IgD-negative memory B cell (primary cell): ENCODE measurements around the gene ABCA2. TPM values are rescaled to one million over a fixed set of nuclear protein-coding genes. Genes with fewer than 3 reads are reported as not detected.
A peak's percentile ranks its signal among the peaks of the same experiment; 100 is the strongest.
"Not testable (repeated sequence)": the region's sequence is repeated elsewhere in the genome, so short reads cannot be mapped to it uniquely, and the experiment has no call there.

Experiments used
- H3K27ac Mint-ChIP-seq, 3 donors: one replicate each; pipeline ENCODE4 v1.8.0; 2020 to 2022; ENCODE audit warnings: mild to moderate bottlenecking in 3 of 3, mixed read lengths in 3 of 3, moderate library complexity in 1 of 3
- H3K27me3 Mint-ChIP-seq: one replicate; pipeline ENCODE4 v1.8.0; 2021; ENCODE audit warnings: mixed read lengths
- H3K36me3 Mint-ChIP-seq: one replicate; pipeline ENCODE4 v1.8.0; 2020; ENCODE audit warnings: mild to moderate bottlenecking, mixed read lengths
- H3K4me1 Mint-ChIP-seq, 3 donors: one replicate each; pipeline ENCODE4 v1.8.0; 2020 to 2022; ENCODE audit warnings: mixed read lengths in 3 of 3, mild to moderate bottlenecking in 1 of 3
- H3K4me3 Mint-ChIP-seq, 4 donors: one replicate each; pipeline ENCODE4 v1.8.0; 2020 to 2022; ENCODE audit warnings: mild to moderate bottlenecking in 4 of 4, mixed read lengths in 4 of 4, moderate library complexity in 3 of 4
- H3K9me3 Mint-ChIP-seq, 3 donors: one replicate each; pipeline ENCODE4 v1.8.0; 2020 to 2021; ENCODE audit warnings: mixed read lengths in 3 of 3, mild to moderate bottlenecking in 1 of 3
- polyA plus RNA-seq: library from polyadenylated mRNA; unstranded; fragments of 300-500 nt; fragmentation: Illumina TruSeq; gene quantifications from one replicate; pipeline ENCODE4 v1.2.3, GENCODE V29; 2021

Gene ABCA2
- polyA plus RNA-seq, 1 donor from 2014 or later = 3.9 TPM

DNA sequence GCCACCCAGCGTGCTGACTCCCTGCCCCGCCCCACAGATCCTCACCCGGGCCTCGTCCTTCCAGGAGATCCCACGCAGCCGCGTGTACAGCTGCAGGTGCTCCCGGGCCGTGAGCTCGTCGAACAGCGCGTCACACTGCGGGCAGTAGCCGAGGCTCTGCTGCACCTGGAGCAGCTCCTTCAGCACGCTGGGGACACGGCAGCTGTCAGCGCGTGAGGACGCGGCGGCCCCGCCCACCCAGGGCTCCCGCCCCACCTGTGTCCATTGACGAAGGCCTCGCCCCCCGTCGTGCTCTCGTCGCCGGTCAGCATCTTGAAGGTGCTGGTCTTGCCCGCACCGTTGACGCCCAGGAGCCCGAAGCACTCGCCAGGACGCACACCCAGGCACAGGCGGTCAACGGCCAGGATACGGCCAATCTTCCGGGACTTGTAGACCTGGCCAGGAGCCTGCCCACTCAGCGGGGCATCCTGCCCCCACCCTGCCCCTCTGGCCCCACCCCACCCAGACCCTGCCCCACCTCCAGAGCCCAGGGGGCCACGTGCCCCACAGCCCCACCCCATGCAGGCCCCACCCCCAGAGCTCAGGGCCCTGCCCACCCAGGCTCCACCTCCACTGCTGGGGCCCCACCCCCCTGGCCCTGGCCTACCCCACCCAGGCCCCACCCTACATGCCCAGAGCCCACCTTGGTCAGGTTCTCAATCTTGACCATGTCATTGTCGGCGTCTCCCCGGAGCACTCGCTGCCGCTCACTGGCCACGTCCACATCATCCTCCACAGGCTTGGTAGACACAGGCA lies 17.9 kb downstream of the ABCA2 start:
- Mint-ChIP-seq H3K36me3 (no peaks in the 10 kb centered on the region), H3K4me1 (no peaks in the 10 kb centered on the region), H3K4me3 (no peak overlapping the region), H3K9me3 (no peaks in the 10 kb centered on the region), H3K27ac (no peak overlapping the region), H3K27me3 (peaks cover 3% of the 10 kb centered on the region)

DNA sequence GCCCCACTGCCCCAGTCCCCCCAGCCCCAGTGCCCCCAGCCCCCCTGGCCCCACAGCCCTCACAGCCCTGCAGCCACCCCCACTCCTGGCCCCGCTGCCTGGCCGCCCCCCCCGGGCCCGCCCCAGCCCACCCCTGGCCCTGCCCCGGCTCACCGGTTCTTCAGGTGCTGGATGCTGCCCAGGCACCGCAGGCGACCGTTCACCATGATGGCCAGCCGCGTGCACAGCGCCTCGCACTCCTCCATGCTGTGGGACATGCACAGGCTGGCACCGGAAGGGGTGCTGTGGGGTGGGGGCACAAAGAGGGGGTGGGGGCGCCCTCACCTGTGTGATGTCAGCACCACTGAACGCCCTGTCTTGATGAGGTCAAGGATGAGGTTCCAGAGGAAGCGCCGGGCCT lies 18.8 kb downstream of the ABCA2 start:
- Mint-ChIP-seq H3K4me3 (no peak overlapping the region), H3K27ac (no peak overlapping the region), H3K9me3 (peaks cover 0 to 1% (median 0%) of the 10 kb centered on the region in 3 donors), H3K4me1 (no peaks in the 10 kb centered on the region), H3K36me3 (no peaks in the 10 kb centered on the region), H3K27me3 (peaks cover 3% of the 10 kb centered on the region)

DNA sequence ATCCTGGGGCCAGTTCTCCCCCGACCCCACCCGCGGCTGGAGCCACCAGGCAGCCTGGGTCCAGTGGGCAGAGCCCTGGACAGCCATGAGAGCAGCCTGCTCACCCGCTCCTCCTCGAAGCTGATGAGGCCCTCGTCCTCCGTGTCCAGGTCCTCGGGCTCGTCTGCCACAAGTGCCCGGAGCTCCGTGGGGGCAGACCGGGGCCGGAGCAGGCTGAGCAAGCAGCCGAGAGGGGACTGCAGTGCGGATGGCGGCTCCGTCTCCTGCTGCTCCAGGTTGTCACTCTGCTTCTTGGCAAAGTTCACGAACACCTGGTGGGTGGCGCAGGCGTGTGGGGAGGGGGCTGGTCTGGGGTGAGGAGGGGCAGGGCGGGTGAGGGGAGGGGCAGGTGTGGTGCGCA lies 19.7 kb downstream of the ABCA2 start:
- Mint-ChIP-seq H3K27ac (no peak overlapping the region), H3K36me3 (no peaks in the 10 kb centered on the region), H3K27me3 (peaks cover 3% of the 10 kb centered on the region), H3K4me3 (no peak overlapping the region), H3K4me1 (no peaks in the 10 kb centered on the region), H3K9me3 (peaks cover 0 to 1% (median 0%) of the 10 kb centered on the region in 3 donors)

DNA sequence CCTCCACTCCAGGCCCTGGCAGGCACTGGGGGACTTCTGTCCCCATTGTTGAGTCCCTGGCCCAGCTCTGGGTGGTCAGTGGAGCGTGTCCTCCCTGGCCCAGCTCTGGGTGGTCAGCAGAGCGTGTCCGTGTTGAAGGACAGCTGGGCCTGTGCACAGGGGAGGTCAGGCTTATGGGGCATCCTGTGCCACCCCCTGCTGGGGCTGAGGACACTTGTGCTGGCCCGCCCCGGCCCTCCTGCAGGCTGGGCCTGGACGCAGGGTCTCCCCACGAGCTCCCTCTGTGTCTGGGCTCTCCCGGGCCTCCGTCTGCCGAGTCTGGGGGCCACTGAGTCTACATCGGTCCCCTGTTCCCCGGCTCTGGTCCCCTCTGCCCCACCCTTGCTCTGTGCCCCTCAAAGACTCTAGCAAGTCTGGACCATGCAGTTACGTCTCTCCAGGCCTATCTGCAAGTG lies 20.2 kb downstream of the ABCA2 start:
- Mint-ChIP-seq H3K9me3 (peaks cover 0 to 1% (median 0%) of the 10 kb centered on the region in 3 donors), H3K36me3 (no peaks in the 10 kb centered on the region), H3K27me3 (peaks cover 3% of the 10 kb centered on the region), H3K4me3 (no peak overlapping the region), H3K27ac (no peak overlapping the region), H3K4me1 (no peaks in the 10 kb centered on the region)

DNA sequence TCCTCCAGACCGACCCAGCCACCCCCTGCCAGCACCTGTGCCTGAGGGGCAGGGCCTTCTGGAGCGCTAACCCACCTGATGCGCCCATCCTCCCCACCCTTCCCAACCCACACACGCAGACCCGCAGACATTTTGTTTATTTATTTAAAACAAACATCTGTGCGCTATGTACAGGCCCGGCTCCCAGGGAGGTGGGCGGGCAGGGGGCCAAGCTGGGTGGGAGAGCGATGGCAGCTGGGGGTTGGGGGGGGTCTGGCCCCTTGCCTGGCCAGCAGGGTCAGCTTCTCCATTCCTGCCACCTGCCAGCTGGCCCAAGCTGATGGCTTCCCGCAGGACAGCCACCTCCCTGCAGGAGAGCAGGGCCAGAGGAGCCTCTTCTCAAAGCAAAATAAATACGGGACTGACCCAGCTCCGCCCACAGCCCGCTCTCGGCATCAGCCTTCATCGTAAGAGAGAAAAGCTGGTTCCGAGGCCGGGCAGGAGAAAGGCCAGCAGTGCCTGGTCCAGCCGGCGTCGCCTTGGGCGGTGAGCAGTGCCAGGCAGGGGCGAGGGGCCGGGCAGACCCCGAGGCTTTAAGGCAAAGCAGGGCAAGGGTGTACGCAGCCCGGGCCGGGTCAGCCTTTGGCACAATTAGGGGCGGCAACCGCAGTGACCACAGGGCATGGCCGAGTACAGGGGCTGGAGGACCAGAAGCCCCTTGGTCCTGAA lies 20.8 kb downstream of the ABCA2 start:
- Mint-ChIP-seq H3K4me1 (no peaks in the 10 kb centered on the region), H3K4me3 (no peak overlapping the region), H3K36me3 (no peaks in the 10 kb centered on the region), H3K27me3 (peaks cover 3% of the 10 kb centered on the region), H3K27ac (no peak overlapping the region), H3K9me3 (peaks cover 0 to 1% (median 0%) of the 10 kb centered on the region in 3 donors)

DNA sequence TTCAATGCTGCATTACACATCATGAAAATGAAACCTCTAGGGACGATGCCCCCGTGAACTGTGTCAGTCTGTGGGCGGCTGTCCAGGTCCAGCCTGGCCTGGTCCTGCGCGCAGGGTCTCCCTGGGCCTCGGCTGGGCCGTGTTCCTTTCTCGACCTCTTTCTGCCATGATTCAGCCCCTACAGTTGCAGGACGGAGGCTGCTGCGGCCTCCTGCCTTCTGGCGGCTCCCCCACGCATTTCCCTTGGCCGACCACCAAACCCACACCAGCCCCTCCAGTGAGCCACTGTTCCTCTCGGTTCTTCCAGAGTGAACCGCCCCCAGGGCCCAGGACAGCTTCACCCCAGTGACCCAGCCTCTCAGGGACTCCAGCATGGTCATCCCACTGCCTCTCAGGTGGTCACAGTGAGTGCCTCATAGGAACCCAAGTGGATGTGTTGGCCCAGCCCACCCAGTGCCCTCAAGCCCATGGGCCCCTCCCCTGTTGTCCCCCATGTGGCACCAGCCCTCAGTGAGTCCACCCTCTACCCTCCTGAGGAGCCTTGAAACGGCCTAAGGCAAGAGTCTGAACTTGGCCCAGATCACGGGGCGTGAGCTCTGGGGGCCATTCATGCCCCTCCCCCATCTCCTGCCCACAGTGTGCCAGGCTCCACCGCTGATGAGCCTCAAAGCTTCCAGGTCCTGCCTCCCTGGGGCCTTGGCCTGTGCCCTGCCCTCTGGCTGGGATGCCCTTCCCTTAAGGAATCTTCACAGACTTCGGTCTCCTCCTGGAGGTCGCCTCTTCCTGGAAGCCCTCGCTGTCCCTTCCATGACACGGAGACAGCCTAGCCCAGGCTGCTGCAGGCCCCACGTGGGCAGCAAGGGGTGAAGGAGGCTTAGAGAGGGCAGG lies 21.7 kb downstream of the ABCA2 start:
- Mint-ChIP-seq H3K36me3 (no peaks in the 10 kb centered on the region), H3K27ac (no peak overlapping the region), H3K4me3 (no peak overlapping the region), H3K27me3 (peaks cover 3% of the 10 kb centered on the region), H3K4me1 (no peaks in the 10 kb centered on the region), H3K9me3 (peaks cover 0 to 1% (median 0%) of the 10 kb centered on the region in 3 donors)

DNA sequence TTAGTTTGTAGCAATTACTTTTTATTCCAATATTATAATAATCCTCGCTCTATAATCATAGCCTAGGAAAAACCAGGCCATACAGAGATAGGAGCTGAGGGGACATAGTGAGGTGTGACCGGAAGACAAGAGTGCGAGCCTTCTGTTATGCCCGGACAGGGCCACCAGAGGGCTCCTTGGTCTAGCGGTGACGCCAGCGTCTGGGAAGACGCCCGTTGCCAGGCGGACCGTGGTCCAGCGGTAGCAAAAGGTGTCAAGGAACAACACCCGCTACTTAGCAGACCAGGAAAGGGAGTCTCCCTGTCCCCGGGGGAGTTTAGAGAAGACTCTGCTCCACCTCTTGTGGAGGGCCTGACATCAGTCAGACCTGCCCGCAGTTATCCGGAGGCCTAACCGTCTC lies 23.8 kb downstream of the ABCA2 start:
- not testable (repeated sequence) for H3K9me3 Mint-ChIP-seq, H3K36me3 Mint-ChIP-seq, H3K27ac Mint-ChIP-seq, H3K27me3 Mint-ChIP-seq
- H3K4me3 Mint-ChIP-seq = peak overlapping the region in 1 of 4 donors; percentile 22
- peaks cover 8 to 13% (median 8%) of the 10 kb centered on the region in 3 donors for H3K4me1 Mint-ChIP-seq

DNA sequence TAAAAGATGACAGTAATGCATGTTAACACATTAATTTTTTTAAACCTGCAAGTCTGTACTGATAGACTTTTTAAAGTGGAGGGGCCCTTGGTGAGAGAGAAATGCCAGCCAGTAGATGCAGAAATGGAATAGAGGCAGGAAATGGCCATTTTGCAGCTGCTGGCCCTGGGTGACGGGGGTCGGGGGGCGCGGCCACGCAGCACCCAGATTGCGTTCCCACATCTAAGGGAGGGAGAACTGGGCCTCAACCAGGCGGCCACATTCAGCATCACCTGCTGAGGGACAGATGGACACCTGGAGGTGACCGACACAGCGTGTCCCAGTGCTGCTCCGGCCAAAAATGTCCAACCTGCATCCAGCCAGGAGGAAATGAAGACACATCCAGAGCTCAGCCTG lies 25.4 kb downstream of the ABCA2 start:
- H3K4me1 Mint-ChIP-seq = peaks cover 19 to 27% (median 21%) of the 10 kb centered on the region in 3 donors

DNA sequence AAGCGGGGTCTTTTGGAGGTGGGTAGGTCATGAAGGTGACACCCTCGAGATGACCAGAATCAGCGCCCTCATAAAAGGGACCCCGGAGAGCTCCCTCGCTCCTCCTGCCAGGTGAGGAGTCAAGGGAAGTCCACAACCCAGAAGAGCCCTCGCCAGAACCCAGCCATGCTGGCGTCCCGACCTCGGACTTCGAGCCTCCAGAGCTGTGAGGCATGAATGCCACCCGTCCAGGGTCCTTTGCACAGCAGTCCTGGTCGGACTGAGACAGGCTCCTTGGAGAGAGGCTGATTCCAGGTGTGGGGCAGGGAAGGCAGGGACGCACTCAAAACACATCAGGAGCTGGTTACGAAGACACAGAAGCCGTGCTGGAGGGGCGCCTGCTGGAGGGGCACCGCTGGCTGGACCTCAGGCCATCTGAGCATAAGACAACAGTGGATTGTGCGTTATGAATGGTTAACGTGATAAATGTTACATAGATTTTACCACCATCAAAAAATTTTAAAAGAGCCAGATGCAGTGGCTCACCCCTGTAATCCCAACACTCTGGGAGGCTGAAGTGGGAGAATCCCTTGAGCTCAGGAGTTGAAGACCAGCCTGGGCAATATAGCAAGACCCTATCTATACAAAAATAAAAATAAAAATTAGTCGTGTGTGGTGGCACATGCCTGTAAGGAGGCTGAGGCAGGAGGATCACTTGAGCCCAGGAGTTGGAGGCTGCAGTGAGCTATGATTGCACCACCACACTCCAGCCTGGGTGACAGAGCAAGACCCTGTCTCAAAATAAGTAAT lies 26.0 kb downstream of the ABCA2 start:
- Mint-ChIP-seq H3K4me1 (peaks cover 22 to 28% (median 22%) of the 10 kb centered on the region in 3 donors), H3K36me3 (no peaks in the 10 kb centered on the region), H3K27ac (no peak overlapping the region), H3K4me3 (peak overlapping the region in 1 of 4 donors; percentile 20), H3K27me3 (peaks cover 5% of the 10 kb centered on the region), H3K9me3 (peaks cover 0 to 1% (median 0%) of the 10 kb centered on the region in 3 donors)

More for the DNA sequence above, 25.4 kb downstream of the ABCA2 start:
- no peak overlapping the region for H3K4me3 Mint-ChIP-seq
- H3K36me3 Mint-ChIP-seq = no peaks in the 10 kb centered on the region
- peaks cover 5% of the 10 kb centered on the region for H3K27me3 Mint-ChIP-seq
- peaks cover 0 to 1% (median 0%) of the 10 kb centered on the region in 3 donors for H3K9me3 Mint-ChIP-seq
- no peak overlapping the region for H3K27ac Mint-ChIP-seq

DNA sequence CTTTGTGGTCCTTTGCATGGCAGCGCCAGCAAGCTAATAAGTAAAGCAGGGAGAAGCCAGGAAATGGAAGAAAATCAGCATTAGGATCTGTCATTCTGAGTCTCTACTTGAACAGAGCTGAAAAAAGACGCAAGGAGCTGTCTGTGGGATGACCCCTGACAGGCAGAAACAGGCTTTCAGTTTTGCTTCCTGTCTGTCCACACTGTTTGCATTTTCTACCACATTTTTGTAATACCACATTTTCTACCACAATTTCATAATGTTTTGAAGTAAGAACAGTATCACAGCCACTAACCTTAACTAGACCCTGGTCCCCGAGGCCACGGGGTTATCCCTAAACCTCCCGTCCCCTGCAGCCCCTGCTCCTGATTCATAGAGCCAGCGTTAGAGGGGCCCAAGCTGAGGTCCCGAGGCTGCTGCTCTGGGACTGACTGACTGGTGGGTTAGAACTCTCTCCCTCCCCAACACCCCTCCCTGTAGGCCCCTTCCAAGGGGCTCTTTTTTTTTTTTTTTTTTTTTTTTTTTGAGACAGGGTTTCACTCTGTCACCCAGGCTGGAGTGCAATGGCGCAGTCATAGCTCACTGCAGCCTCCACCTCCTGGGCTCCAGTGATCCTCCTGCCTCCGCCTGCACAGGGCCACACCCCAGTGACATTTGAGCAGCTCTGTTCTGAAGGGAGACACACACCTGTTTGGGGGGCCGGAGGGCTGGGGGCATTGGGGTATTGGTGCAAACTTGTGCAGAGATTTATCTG lies 27.7 kb downstream of the ABCA2 start:
- peaks cover 2% of the 10 kb centered on the region for H3K27me3 Mint-ChIP-seq
- peak overlapping the region; percentile 95 to 99 (median 95) for H3K27ac Mint-ChIP-seq
- no peaks in the 10 kb centered on the region for H3K36me3 Mint-ChIP-seq
- H3K4me1 Mint-ChIP-seq = peaks cover 22 to 30% (median 27%) of the 10 kb centered on the region in 3 donors
- H3K4me3 Mint-ChIP-seq = peak overlapping the region; percentile 63 to 93 (median 86)
- H3K9me3 Mint-ChIP-seq = peaks cover 0 to 1% (median 0%) of the 10 kb centered on the region in 3 donors

DNA sequence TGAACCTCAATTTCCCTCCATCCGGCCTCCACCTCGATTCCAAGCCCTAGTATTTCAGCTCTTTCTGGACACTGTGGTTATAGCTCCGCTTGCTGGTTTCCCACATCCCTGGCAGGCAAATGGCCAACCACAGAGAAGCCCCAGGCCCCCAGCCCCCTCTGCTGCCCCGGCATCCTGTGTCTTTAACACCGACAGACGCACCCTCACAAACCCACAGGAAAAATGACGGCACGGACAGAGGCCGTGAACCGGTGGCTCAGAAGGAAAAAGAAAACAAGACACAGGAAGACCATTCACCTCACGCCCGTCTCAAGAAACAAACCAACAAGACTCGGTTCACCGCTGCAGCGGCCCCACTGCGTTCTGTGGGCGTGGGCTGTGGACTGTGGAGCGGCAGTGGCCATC lies 30.2 kb downstream of the ABCA2 start:
- peaks cover 22 to 32% (median 31%) of the 10 kb centered on the region in 3 donors for H3K4me1 Mint-ChIP-seq
- peak overlapping the region; percentile 81 to 96 (median 95) for H3K27ac Mint-ChIP-seq
- no peaks in the 10 kb centered on the region for H3K9me3 Mint-ChIP-seq
- peak overlapping the region; percentile 34 to 92 (median 80) for H3K4me3 Mint-ChIP-seq
- H3K27me3 Mint-ChIP-seq = peaks cover 2% of the 10 kb centered on the region
- H3K36me3 Mint-ChIP-seq = no peaks in the 10 kb centered on the region

DNA sequence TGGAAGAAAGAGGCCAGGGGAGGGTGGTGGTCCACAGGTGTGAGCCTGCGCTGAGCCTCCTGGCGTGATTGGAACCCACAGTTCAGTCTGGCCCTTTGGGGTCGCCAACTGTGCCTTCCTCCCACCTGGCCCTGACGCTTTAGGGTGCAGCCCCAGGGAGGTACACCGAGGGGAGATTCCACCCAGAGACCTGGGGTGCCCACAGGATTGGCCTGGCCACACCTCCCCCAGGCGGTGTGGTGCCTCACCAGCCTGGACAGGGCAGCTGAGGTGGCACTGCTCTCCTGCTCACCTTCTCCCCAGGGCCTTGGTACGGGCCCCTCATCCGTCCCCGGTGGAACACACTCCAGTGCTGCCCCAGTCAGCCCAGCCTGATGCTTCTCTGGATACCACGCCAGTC lies 30.7 kb downstream of the ABCA2 start:
- Mint-ChIP-seq H3K4me1 (peaks cover 22 to 35% (median 31%) of the 10 kb centered on the region in 3 donors), H3K27ac (peak overlapping the region in 2 of 3 donors; percentile 95 to 96), H3K9me3 (no peaks in the 10 kb centered on the region), H3K4me3 (peak overlapping the region; percentile 34 to 92 (median 80)), H3K36me3 (no peaks in the 10 kb centered on the region), H3K27me3 (peaks cover 2% of the 10 kb centered on the region)
